Stimulated activated CD8-positive, alpha-beta memory T cell treated with anti-CD3 and anti-CD28 coated beads, Interleukin-7, amount 100 ng/mL, for 48 hours (primary cell): Measurements from ENCODE around the gene ADAD1.

Source experiments
- DNase-seq, 2 donors: peaks; one replicate each; pipeline ENCODE4 v3.0.0-alpha.2; 2020; ENCODE audit warnings: low read depth in 1 of 2; ENCODE audit errors: extremely low read depth in 1 of 2

The ADAD1 gene

GRCh38 chr4:122453384-122453995, 74.7 kb downstream of the ADAD1 start:
- no peak for DNase-seq

- DNase-seq: no peak
Measured at GRCh38 chr4:122456231-122457116, 77.7 kb downstream of the ADAD1 start, which contains the start of gene IL2. Gene IL2, minus strand, starts transcription at chr4:122456725. Its CDS starts 285 bp downstream, at chr4:122456440.

GRCh38 chr4:122458625-122459024, 79.8 kb downstream of the ADAD1 start:
- peak in 1 of 2 donors; percentile 51 for DNase-seq

GRCh38 chr4:122469457-122469856, 90.6 kb downstream of the ADAD1 start:
- DNase-seq: no peak

GRCh38 chr4:122475233-122475632, 96.4 kb downstream of the ADAD1 start:
- no peak for DNase-seq

GRCh38 chr4:122476126-122476525, 97.3 kb downstream of the ADAD1 start:
- DNase-seq: no peak

GRCh38 chr4:122476745-122477144, 97.9 kb downstream of the ADAD1 start:
- no peak for DNase-seq
